HUDEP-2 (cell line): ENCODE measurements around the gene APLF.

Experiments used
- DNase-seq, 76 experiments: peaks; one replicate each; lab custom pipeline; 2025; ENCODE audit not compliant: unreplicated experiment in 76 of 76; lab: John Stamatoyannopoulos, UW

The APLF gene

GRCh38 chr2:68627615-68628014, 160.2 kb downstream of the APLF start:
- DNase-seq, result no peak
